ENCODE measurements around the gene KRT77. TPM values are rescaled to one million over a fixed set of nuclear protein-coding genes. Genes with fewer than 3 reads are reported as not detected.

KRT77 gene
- total RNA-seq, 1 experiment from 2014 or later: not detected

GRCh38 chr12:52662918-52663229 is 40.5 kb downstream of the KRT77 start:
- ATAC-seq (no peak), DNase-seq (ENCODE audit: low spot score) (no peak)
- no peaks in the 10 kb centered on the region for H3K36me3 Mint-ChIP-seq
- no peaks in the 10 kb centered on the region for H3K27me3 Mint-ChIP-seq (ENCODE audit: low read depth)
- POLR2A ChIA-PET: no interaction called here
- no peak overlapping the region for H3K4me3 Mint-ChIP-seq
- CTCF ChIA-PET: interaction anchor here (0.7 to 1.0 kb wide), 3 partner anchors 28 to 208 kb away, joined by 3 to 5 read pairs (median 3); no protein-coding TSS in a partner anchor
- H3K4me1 Mint-ChIP-seq: no peaks in the 10 kb centered on the region
- no peak overlapping the region for H3K27ac Mint-ChIP-seq
- no peaks in the 10 kb centered on the region for H3K9me3 Mint-ChIP-seq
- TF ChIP-seq CREB1 (CRISPR knock-in tag; IDR thresholded peaks at IDR 0.05) (no peak), EMX1 (CRISPR knock-in tag; IDR thresholded peaks at IDR 0.05) (no peak), SMAD3 (CRISPR knock-in tag; IDR thresholded peaks at IDR 0.05; ENCODE audit: borderline replicate concordance) (no peak), E2F1 (CRISPR knock-in tag; IDR thresholded peaks at IDR 0.05) (no peak), ZSCAN18 (CRISPR knock-in tag; IDR thresholded peaks at IDR 0.05) (no peak), JUN (CRISPR knock-in tag; IDR thresholded peaks at IDR 0.05) (no peak), TEAD1 (CRISPR knock-in tag; IDR thresholded peaks at IDR 0.05) (no peak), ZNF512 (CRISPR knock-in tag; IDR thresholded peaks at IDR 0.05; ENCODE audit: borderline replicate concordance) (no peak), FOXK1 (CRISPR knock-in tag; IDR thresholded peaks at IDR 0.05) (no peak), ZBTB21 (CRISPR knock-in tag; IDR thresholded peaks at IDR 0.05; ENCODE audit: borderline replicate concordance) (no peak)

- H3K27ac Mint-ChIP-seq: no peak overlapping the region
- ChIA-PET POLR2A (no interaction called here), CTCF (interaction anchor here (0.7 to 1.0 kb wide), 2 partner anchors 29 to 208 kb away, joined by 3 to 5 read pairs; no protein-coding TSS in a partner anchor)
- H3K9me3 Mint-ChIP-seq: no peaks in the 10 kb centered on the region
- no peaks in the 10 kb centered on the region for H3K4me1 Mint-ChIP-seq
- H3K4me3 Mint-ChIP-seq: no peak overlapping the region
- no peaks in the 10 kb centered on the region for H3K27me3 Mint-ChIP-seq (ENCODE audit: low read depth)
- no peak for ATAC-seq
- no peaks in the 10 kb centered on the region for H3K36me3 Mint-ChIP-seq
- DNase-seq (ENCODE audit: low spot score): no peak
- TF ChIP-seq ZNF423 (CRISPR knock-in tag; IDR thresholded peaks at IDR 0.05) (no peak), CDX4 (CRISPR knock-in tag; IDR thresholded peaks at IDR 0.05; ENCODE audit: borderline replicate concordance) (no peak), GTF2I (CRISPR knock-in tag; conservative IDR thresholded peaks at IDR 0.05) (no peak), ARID4B (CRISPR knock-in tag; IDR thresholded peaks at IDR 0.05; ENCODE audit: borderline replicate concordance) (no peak), CREM (CRISPR knock-in tag; IDR thresholded peaks at IDR 0.05) (no peak), ELF4 (CRISPR knock-in tag; IDR thresholded peaks at IDR 0.05; ENCODE audit: low read depth) (no peak), TEAD4 (CRISPR knock-in tag; IDR thresholded peaks at IDR 0.05) (no peak), PRRX2 (CRISPR knock-in tag; IDR thresholded peaks at IDR 0.05) (no peak), ZNF138 (CRISPR knock-in tag; conservative IDR thresholded peaks at IDR 0.05) (no peak), AR (CRISPR knock-in tag; IDR thresholded peaks at IDR 0.05) (no peak), NFE2L1 (CRISPR knock-in tag; IDR thresholded peaks at IDR 0.05) (no peak), MYBL2 (CRISPR knock-in tag; IDR thresholded peaks at IDR 0.05) (no peak)
Measured at GRCh38 chr12:52662093-52662917, 41.0 kb downstream of the KRT77 start.

All from WTC11 (cell line).